Memory B cell (primary cell): ENCODE measurements around the gene CASP7.
A peak's percentile ranks its signal among the peaks of the same experiment; 100 is the strongest.
"Not testable (repeated sequence)": the region's sequence is repeated elsewhere in the genome, so short reads cannot be mapped to it uniquely, and the experiment has no call there.

Experiments
- ATAC-seq: fragments of 150-1000 bp; cut with Tn5 transposase; 2 replicates; pipeline ENCODE4 v1.10.0; 2021; ENCODE audit warnings: low read depth, mild to moderate bottlenecking, moderate library complexity
- DNase-seq, 2 donors: peaks; one replicate each; pipeline ENCODE4 v3.0.0; 2022; ENCODE audit warnings: low spot score in 2 of 2
- H3K27ac Mint-ChIP-seq: one replicate; pipeline ENCODE4 v1.8.0; 2022; ENCODE audit warnings: mild to moderate bottlenecking, moderate library complexity, mixed read lengths
- H3K27me3 Mint-ChIP-seq: one replicate; pipeline ENCODE4 v1.8.0; 2022; ENCODE audit warnings: mixed read lengths
- H3K36me3 Mint-ChIP-seq: one replicate; pipeline ENCODE4 v1.8.0; 2022; ENCODE audit warnings: mild to moderate bottlenecking, mixed read lengths
- H3K4me1 Mint-ChIP-seq: one replicate; pipeline ENCODE4 v1.8.0; 2022; ENCODE audit warnings: mixed read lengths
- H3K4me3 Mint-ChIP-seq: one replicate; pipeline ENCODE4 v1.8.0; 2022; ENCODE audit warnings: mild to moderate bottlenecking, moderate library complexity, mixed read lengths
- H3K9me3 Mint-ChIP-seq: one replicate; pipeline ENCODE4 v1.8.0; 2022; ENCODE audit warnings: mixed read lengths

Gene CASP7

DNA sequence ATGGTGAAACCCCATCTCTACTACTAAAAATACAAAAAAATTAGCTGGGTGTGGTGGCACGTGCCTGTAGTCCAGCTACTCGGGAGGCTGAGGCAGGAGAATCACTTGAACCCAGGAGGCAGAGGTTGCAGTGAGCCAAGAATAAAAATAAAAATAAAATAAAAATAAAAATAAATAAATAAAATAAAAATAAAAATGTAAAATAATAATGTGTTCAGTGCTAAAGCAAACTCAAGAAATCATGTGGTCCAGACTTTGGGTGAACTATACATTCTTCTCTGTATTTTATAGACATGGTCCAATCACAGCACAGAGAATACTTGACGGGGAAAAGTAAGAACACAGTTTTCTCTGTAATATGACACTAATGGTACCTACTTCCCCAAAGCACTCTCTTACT, 27.3 kb upstream of the CASP7 start:
- H3K36me3 Mint-ChIP-seq, H3K9me3 Mint-ChIP-seq, H3K27ac Mint-ChIP-seq, H3K27me3 Mint-ChIP-seq, ATAC-seq, H3K4me1 Mint-ChIP-seq, DNase-seq, H3K4me3 Mint-ChIP-seq: not testable (repeated sequence)

DNA sequence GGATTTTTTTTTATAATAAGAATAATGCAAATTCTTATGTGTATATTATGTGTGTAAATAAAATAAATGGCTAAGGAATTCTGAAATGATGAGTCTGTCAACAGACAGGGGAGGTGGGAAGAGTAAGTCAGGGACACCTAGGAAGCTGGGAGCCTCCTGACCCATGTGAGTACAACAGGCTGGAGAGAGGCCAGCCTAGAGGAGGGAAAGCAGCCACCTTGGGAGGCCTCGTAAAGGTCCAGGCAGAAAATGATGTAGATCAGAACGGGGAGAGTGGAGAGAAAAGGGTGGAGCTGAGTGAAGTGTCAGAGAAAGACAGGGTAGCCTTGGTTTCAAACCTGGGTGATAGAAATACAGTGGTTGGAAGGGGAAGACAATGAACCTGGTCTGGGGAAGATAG, 22.8 kb upstream of the CASP7 start:
- H3K4me1 Mint-ChIP-seq: no peaks in the 10 kb centered on the region
- DNase-seq (no peak), ATAC-seq (no peak)
- no peak overlapping the region for H3K27ac Mint-ChIP-seq
- no peaks in the 10 kb centered on the region for H3K9me3 Mint-ChIP-seq
- H3K36me3 Mint-ChIP-seq: no peaks in the 10 kb centered on the region
- peaks cover 8% of the 10 kb centered on the region for H3K27me3 Mint-ChIP-seq
- no peak overlapping the region for H3K4me3 Mint-ChIP-seq

DNA sequence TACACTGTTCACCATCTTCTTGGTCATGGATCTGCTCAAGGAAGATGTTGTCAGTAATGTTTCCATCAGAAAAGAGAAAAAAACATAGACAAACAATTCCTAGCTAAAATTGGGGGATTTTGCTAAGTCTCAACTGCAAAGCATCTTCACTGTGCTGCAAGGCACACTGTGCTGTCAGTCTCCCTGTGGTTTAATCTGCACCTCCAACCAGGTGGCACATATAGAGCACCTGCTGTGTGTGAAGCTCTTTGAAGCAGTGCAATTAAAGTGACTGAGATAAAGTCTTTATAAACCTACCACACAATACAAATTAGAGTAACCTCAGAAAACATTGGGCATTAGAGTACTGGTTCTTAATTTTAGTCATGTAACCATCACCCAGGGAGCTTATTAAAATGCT, 22.2 kb upstream of the CASP7 start:
- Mint-ChIP-seq H3K4me1 (no peaks in the 10 kb centered on the region), H3K27ac (no peak overlapping the region)

DNA sequence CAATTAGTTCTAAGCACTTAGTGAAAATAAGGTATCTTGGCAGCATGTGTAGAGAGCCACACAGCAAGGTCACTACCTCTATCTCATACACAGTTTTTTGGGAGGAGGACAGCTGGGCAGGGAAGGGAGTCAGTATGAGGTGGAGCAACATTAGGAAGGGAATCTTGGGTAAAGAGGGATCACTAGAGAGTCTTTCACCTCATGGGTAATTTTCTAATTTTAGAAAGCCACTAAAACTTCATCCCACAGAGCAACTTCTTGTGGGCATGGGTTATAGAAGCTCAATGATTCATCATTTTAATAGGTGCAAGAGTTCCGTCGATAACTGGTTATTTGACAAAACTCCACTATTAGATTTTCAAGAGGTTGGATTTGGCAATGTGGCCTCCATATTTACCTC, 18.4 kb upstream of the CASP7 start:
- no peak overlapping the region for H3K4me3 Mint-ChIP-seq
- no peaks in the 10 kb centered on the region for H3K36me3 Mint-ChIP-seq
- no peaks in the 10 kb centered on the region for H3K4me1 Mint-ChIP-seq
- H3K9me3 Mint-ChIP-seq: no peaks in the 10 kb centered on the region
- DNase-seq (no peak), ATAC-seq (no peak)
- H3K27ac Mint-ChIP-seq: no peak overlapping the region
- H3K27me3 Mint-ChIP-seq: peaks cover 6% of the 10 kb centered on the region

More for the DNA sequence above, 22.2 kb upstream of the CASP7 start:
- Mint-ChIP-seq H3K36me3 (no peaks in the 10 kb centered on the region), H3K27me3 (peaks cover 8% of the 10 kb centered on the region), H3K4me3 (no peak overlapping the region), H3K9me3 (no peaks in the 10 kb centered on the region)
- ATAC-seq (no peak), DNase-seq (no peak)

DNA sequence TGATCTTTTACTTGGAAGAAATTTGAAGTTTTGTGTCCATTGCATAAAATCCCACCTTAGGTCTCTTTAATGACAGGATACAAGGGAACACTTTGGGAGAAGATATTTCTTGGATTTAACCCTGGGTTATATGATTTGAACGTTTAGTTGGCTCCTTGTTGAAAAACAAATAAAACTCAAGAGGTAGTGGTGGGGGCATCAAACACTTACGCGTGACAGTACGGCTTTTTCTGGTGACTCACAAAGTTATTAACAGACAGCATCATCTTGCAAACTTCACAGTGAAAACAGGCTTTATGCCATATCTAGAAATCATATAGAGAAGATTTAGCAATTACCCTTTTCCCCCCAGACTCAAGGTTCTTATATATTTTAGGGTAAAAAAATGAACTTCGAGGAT, 16.6 kb upstream of the CASP7 start:
- no peak overlapping the region for H3K27ac Mint-ChIP-seq

DNA sequence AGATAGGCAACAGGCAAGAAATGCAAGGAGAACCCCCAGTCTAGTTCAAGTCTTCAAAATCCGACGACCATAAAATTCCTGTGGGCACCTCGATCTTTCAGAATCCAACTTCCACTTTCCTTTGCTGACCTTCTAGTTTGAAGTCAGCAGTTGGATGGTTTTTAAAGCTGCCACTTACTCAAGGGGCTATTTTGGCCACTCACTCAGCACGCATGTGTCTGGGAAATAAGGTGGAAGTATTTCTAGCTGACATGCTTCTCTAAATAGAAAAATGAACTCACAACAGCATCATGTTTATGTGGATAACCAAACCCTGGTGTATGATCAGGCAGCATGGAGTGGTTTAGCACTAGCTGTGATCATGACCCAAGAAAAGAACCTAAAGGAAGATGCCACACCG, 15.8 kb upstream of the CASP7 start, which contains the start of gene NRAP:
Gene NRAP, minus strand, starts transcription at position 134 of the 400 bp plus-strand sequence. CDS start 159 bp downstream, outside the sequence.
- H3K27ac Mint-ChIP-seq: no peak within 1 kb of the TSS
- H3K36me3 Mint-ChIP-seq: no peaks in the 10 kb centered on the region
- DNase-seq: no peak
- H3K4me3 Mint-ChIP-seq: no peak within 1 kb of the TSS
- no peaks in the 10 kb centered on the region for H3K4me1 Mint-ChIP-seq
- peaks cover 13% of the 10 kb centered on the region for H3K27me3 Mint-ChIP-seq
- no peak for ATAC-seq
- no peaks in the 10 kb centered on the region for H3K9me3 Mint-ChIP-seq

More for the DNA sequence above, 16.6 kb upstream of the CASP7 start:
- DNase-seq: no peak
- H3K4me3 Mint-ChIP-seq: no peak overlapping the region
- H3K27me3 Mint-ChIP-seq: peaks cover 13% of the 10 kb centered on the region
- H3K36me3 Mint-ChIP-seq: no peaks in the 10 kb centered on the region
- no peak for ATAC-seq
- H3K4me1 Mint-ChIP-seq: no peaks in the 10 kb centered on the region
- H3K9me3 Mint-ChIP-seq: no peaks in the 10 kb centered on the region

DNA sequence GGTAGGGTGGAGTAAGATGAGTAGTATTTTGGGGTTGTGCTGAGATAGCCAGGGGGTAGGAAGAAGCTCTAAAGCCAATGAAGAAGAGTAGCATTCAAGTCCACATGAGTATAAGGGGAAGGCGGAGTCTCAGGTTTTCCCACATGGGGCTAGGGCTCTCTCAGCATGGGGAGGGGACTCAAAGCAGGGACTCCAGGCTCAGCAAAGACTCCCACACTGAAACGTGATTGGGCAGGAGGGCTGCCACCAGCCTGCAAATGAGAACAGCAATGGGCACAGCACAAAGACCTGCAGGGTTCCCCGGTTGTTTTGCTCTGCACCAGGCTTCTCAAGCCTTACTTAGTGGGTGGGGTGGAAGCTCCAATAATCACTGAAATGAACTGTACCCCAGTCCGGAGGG, 14.4 kb upstream of the CASP7 start:
- Mint-ChIP-seq H3K27me3 (peaks cover 12% of the 10 kb centered on the region), H3K4me1 (no peaks in the 10 kb centered on the region), H3K27ac (no peak overlapping the region), H3K4me3 (no peak overlapping the region), H3K36me3 (no peaks in the 10 kb centered on the region), H3K9me3 (peaks cover 1% of the 10 kb centered on the region)
- DNase-seq (no peak), ATAC-seq (no peak)

DNA sequence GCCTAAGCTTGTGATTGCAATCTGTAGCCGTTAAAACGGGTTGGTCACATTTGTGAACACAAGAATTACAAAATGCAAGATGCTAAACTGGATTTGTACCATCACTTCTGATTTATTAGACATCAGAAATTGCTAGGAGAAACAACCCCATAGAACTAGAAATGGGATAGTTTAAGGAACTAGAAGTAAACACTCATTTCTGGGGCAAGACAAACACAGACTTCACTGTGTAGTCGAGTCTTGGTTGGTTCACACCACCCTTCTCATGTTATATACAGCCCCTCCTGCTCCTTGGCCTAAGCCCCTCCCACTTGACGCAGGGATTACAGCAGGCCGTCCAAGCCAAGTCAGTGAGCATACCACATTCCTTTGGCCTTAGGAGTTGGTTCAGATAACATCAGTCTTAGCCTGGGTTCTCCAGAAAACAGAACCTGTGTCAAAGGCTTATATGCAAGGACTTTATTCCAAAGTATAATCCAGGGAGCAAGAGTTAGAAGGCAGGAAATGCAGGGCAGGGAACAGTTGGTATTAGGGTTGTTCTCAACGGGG, 13.8 kb upstream of the CASP7 start:
- H3K9me3 Mint-ChIP-seq: peaks cover 3% of the 10 kb centered on the region
- no peak overlapping the region for H3K27ac Mint-ChIP-seq

DNA sequence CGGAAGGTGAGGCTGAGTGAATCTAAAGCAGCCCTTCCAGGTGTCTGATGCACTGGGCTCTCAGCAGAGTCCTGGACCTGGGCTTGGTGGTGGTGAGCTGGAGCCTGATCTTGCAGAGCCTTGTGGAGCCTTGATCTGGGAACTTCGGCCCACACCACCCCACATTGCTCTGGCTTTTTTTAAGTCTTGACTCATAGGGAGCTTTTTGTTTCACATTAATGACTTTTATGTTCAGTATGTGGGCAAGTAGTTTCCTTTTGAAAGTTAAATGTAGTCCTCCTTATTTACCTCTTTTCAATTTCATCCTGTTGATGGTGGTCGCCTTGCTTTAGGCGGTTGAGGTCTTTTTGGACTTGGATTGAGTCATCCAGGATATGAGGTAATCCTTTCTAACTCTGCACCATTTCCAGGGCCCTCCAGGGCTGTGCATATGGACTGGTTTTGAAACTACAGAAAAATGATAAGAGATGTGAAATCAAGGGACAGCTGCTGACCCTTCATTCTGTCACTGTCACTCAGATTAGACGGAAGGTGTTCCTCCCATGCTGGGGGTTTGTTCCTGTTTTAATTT, 12.9 kb upstream of the CASP7 start:
- H3K36me3 Mint-ChIP-seq: no peaks in the 10 kb centered on the region
- no peaks in the 10 kb centered on the region for H3K4me1 Mint-ChIP-seq
- H3K4me3 Mint-ChIP-seq: no peak overlapping the region
- no peak for ATAC-seq
- no peak overlapping the region for H3K27ac Mint-ChIP-seq
- H3K27me3 Mint-ChIP-seq: peaks cover 16% of the 10 kb centered on the region
- H3K9me3 Mint-ChIP-seq: peaks cover 3% of the 10 kb centered on the region
- no peak for DNase-seq

More for the DNA sequence above, 13.8 kb upstream of the CASP7 start:
- DNase-seq: no peak
- no peak for ATAC-seq
- H3K36me3 Mint-ChIP-seq: no peaks in the 10 kb centered on the region
- peaks cover 14% of the 10 kb centered on the region for H3K27me3 Mint-ChIP-seq
- no peaks in the 10 kb centered on the region for H3K4me1 Mint-ChIP-seq
- no peak overlapping the region for H3K4me3 Mint-ChIP-seq

DNA sequence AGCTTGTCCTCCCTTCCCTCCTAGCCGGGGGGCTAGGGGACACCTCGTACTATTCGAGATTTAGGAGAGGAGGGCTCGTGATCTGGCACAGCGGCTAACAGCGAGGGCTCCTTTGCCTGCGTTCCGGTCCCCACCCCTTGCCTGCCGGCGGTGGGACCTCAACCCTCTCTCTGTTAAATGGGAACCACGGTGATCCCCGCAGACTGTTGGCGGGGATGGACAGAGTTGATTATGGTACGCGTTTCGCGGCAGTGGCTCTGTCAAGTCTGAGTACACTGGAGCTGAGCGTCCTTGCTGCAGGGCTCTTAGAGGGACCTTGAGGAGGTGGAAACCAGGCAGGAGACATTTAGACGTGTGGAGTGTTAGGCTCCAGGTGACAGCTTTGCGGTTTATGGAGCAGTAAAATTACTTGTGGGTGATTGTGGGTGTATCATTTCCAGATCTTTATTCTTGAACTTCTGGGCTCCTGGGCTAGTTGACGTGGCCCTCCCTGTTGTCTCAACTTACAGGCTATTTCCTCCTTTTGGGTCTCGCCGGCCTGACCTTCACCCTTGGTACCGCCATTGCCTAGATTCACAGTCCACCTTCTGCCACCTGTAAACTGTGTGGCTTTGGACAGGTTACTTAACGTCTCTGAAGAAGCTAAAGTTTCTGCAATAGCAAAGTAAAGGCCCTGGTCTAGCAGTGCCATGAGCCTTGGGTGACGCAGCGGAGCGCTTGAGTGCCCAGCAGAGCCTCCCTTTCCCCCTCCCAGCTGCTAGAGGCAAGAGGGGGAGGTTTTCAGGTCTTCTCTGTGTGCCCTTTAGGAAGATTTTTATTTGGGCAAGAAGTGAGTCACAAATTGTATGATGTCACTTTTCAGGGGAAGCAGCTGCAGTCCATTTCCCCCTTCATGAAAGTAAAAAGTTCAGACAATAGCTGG, 739 bp downstream of the CASP7 start:
- DNase-seq: peak; percentile 35 to 48
- Mint-ChIP-seq H3K9me3 (peaks cover 10% of the 10 kb centered on the region), H3K4me3 (peak overlapping the region; percentile 84), H3K4me1 (peaks cover 35% of the 10 kb centered on the region), H3K27me3 (no peaks in the 10 kb centered on the region), H3K27ac (peak overlapping the region; percentile 99), H3K36me3 (peaks cover 21% of the 10 kb centered on the region)
- ATAC-seq: peak; percentile 48

DNA sequence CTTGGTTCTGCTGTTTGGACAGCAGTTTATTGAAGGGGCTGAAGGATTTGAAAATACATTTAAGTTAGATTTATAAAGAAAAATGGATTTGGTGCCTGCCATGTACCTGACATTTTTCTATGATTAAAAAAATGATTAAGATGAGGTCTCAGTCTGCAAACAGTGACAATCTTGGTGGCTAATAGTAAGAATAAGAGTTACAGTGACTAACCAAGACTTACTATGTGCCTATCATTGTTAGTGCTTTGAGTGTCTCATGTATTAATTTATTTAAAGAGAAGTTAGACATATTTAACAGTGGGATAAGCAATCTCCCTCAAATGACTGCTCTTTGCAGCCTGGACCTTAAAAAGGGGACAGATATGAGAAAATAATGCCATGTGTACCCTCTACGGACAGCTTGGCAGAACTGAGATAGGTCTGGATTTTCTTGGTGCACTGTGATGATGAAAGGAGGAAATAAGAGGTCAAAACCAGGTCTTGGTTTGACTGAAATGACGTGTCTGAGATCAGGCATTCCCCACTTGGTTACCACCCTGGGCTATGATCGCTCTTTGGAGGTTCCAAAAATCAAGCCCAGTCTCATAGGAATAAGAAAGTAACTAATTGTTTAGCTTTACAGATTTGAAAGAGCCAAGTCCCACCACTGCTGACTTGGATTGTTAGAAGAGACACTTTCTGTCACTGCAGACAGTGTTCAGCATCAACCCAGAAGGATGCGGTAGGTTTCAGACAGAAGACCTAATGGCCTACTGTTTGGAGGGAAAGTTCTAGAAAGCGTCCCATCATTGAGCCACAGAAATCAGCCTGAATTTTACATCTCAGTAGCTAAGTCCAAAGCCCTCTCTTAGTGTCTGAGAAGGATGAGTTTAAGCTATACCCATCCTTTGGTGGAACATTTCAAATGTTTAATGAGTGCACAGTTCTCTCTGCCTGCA, 2.1 kb downstream of the CASP7 start:
- Mint-ChIP-seq H3K27me3 (no peaks in the 10 kb centered on the region), H3K27ac (peak overlapping the region; percentile 99), H3K9me3 (peaks cover 13% of the 10 kb centered on the region), H3K36me3 (peaks cover 26% of the 10 kb centered on the region), H3K4me3 (peak overlapping the region; percentile 84), H3K4me1 (peaks cover 39% of the 10 kb centered on the region)
- ATAC-seq (peak; percentile 40), DNase-seq (peak; percentile 20 to 37)

DNA sequence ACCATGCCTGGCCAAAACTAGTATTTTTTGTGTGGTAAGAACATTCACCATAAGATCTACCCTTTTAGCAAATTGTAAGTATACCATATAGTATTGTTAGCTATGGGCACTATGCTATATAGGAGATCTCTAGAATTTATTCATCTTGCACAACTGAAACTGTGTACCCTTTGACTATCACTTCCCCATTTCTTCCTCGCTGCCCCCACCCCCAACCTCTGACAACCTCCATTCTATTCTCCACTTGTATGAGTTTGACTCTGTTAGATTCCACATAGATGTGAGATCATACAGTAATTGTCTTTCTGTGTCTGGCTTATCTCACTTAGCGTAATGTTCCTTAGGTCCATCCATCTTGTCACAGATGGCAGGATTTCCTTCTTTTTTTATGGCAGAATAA, 3.6 kb downstream of the CASP7 start:
- Mint-ChIP-seq H3K4me1 (peaks cover 38% of the 10 kb centered on the region), H3K4me3 (no peak overlapping the region), H3K27ac (peak overlapping the region; percentile 32), H3K9me3 (peaks cover 24% of the 10 kb centered on the region), H3K36me3 (peaks cover 39% of the 10 kb centered on the region), H3K27me3 (no peaks in the 10 kb centered on the region)
- ATAC-seq (no peak), DNase-seq (no peak)

DNA sequence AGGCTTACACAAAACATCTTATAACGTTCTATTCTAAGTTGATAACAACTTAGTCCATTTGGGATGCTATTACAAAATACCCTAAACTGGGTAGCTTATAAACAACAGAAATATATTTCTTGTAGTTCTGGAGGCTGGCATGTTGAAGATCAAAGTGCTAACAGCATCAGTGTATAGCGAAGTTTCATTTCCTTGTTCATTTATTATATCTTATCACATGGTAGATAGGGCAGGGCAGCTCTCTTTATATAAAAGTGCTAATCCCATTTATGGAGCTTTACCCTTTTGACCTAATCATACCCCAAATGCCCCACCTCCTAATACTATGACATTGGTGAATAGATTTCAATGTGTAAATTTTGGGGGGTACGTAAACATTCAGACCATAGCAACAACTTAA, 6.3 kb downstream of the CASP7 start:
- H3K27ac Mint-ChIP-seq: no peak overlapping the region
- no peaks in the 10 kb centered on the region for H3K27me3 Mint-ChIP-seq
- ATAC-seq (no peak), DNase-seq (no peak)
- H3K4me1 Mint-ChIP-seq: peaks cover 28% of the 10 kb centered on the region
- peaks cover 56% of the 10 kb centered on the region for H3K36me3 Mint-ChIP-seq
- H3K9me3 Mint-ChIP-seq: peaks cover 32% of the 10 kb centered on the region
- H3K4me3 Mint-ChIP-seq: no peak overlapping the region
